Naive thymus-derived CD4-positive, alpha-beta T cell (primary cell): ENCODE measurements around the gene FHAD1. TPM values are rescaled to one million over a fixed set of nuclear protein-coding genes. Genes with fewer than 3 reads are reported as not detected.

Experiments
- ATAC-seq: fragments of 150-1000 bp; cut with Tn5 transposase; 2 replicates; pipeline ENCODE4 v1.10.0; 2021; ENCODE audit warnings: mild to moderate bottlenecking, moderate library complexity
- CTCF ChIA-PET: fragments of 350-600 bp; sonication (Branson Sonifier 250); formaldehyde crosslinking; loops from one replicate; lab custom pipeline; 2021; ENCODE audit warnings: antibody characterized with exemption; lab: Charles Lee
- POLR2A ChIA-PET: fragments of 350-600 bp; sonication (Branson Sonifier 250); formaldehyde crosslinking; loops from one replicate; lab custom pipeline; 2021; ENCODE audit warnings: antibody characterized with exemption, inconsistent platforms; lab: Charles Lee
- DNase-seq, 9 donors: peaks; one replicate each; pipeline versions ENCODE4 v3.0.0 to v3.0.0-alpha.2; 2020 to 2022; ENCODE audit warnings: mixed read lengths in 1 of 9
- H3K27ac ChIP-seq: one replicate; pipeline ENCODE4 v1.7.0; 2013; ENCODE audit warnings: mild to moderate bottlenecking, low read depth, low read length, moderate library complexity
- H3K27me3 ChIP-seq, 2 donors: one replicate each; pipeline ENCODE4 v1.7.0; 2013; ENCODE audit warnings: low read length in 2 of 2, mild to moderate bottlenecking in 2 of 2, moderate library complexity in 2 of 2; ENCODE audit not compliant: control insufficient read depth in 2 of 2, insufficient read depth in 2 of 2
- H3K36me3 ChIP-seq, 3 experiments: 1 replicate in 2 of 3; 2 replicates in 1 of 3; pipeline ENCODE4 v1.7.0; 2013; ENCODE audit warnings: low read length in 3 of 3, mild to moderate bottlenecking in 3 of 3, moderate library complexity in 1 of 3; ENCODE audit not compliant: insufficient read depth in 3 of 3, control insufficient read depth in 2 of 3
- H3K4me1 ChIP-seq, 2 donors: one replicate each; pipeline ENCODE4 v1.7.0; 2013; ENCODE audit warnings: low read length in 2 of 2, mild to moderate bottlenecking in 2 of 2, moderate library complexity in 1 of 2; ENCODE audit not compliant: control insufficient read depth in 2 of 2, insufficient read depth in 2 of 2
- H3K4me3 ChIP-seq: 2 replicates; pipeline ENCODE4 v1.7.0; 2013; ENCODE audit warnings: mild to moderate bottlenecking, low read length
- H3K9me3 ChIP-seq, 3 experiments: 1 replicate in 2 of 3; 2 replicates in 1 of 3; pipeline ENCODE4 v1.7.0; 2013; ENCODE audit warnings: low read length in 3 of 3; ENCODE audit not compliant: control insufficient read depth in 2 of 3
- H3K27ac Mint-ChIP-seq, 9 donors: one replicate each; pipeline ENCODE4 v1.8.0; 2020 to 2022; ENCODE audit warnings: mixed read lengths in 9 of 9, mild to moderate bottlenecking in 8 of 9, moderate library complexity in 5 of 9, inconsistent platforms in 2 of 9
- H3K27me3 Mint-ChIP-seq, 5 donors: one replicate each; pipeline ENCODE4 v1.8.0; 2021 to 2022; ENCODE audit warnings: mixed read lengths in 5 of 5, mild to moderate bottlenecking in 1 of 5
- H3K36me3 Mint-ChIP-seq, 5 donors: one replicate each; pipeline ENCODE4 v1.8.0; 2020 to 2022; ENCODE audit warnings: mixed read lengths in 5 of 5, mild to moderate bottlenecking in 3 of 5, inconsistent platforms in 1 of 5
- H3K4me1 Mint-ChIP-seq, 7 donors: one replicate each; pipeline ENCODE4 v1.8.0; 2020 to 2022; ENCODE audit warnings: mixed read lengths in 7 of 7, mild to moderate bottlenecking in 3 of 7, inconsistent platforms in 1 of 7
- H3K4me3 Mint-ChIP-seq, 10 donors: one replicate each; pipeline ENCODE4 v1.8.0; 2020 to 2022; ENCODE audit warnings: mild to moderate bottlenecking in 10 of 10, mixed read lengths in 10 of 10, moderate library complexity in 6 of 10, inconsistent platforms in 2 of 10
- H3K9me3 Mint-ChIP-seq, 11 donors: one replicate each; pipeline ENCODE4 v1.8.0; 2020 to 2022; ENCODE audit warnings: mixed read lengths in 11 of 11, mild to moderate bottlenecking in 4 of 11, inconsistent platforms in 1 of 11, moderate library complexity in 1 of 11
- intact Hi-C, 2 donors: fragments of 100-400 bp; cut with micrococcal nuclease; formaldehyde crosslinking; loops; one replicate each; pipeline ENCODE4 v1.15.1; 2023
- polyA plus RNA-seq, 2 donors: library from polyadenylated mRNA; unstranded; fragments of 300-500 nt; fragmentation: Illumina TruSeq; gene quantifications; one replicate each; pipeline ENCODE4 v1.2.3, GENCODE V29; 2021
- total RNA-seq, 6 experiments: library from RNA in 5 of 6; stranded (reverse) in 5 of 6; gene quantifications; 1 replicate in 5 of 6; 2 replicates in 1 of 6; pipeline ENCODE4 v1.2.3 and lab custom pipeline; 2021 to 2026

FHAD1 gene
- total and polyA plus RNA-seq, 7 experiments from 2014 or later: 0.19 to 1.1 TPM; not detected in 5

DNA sequence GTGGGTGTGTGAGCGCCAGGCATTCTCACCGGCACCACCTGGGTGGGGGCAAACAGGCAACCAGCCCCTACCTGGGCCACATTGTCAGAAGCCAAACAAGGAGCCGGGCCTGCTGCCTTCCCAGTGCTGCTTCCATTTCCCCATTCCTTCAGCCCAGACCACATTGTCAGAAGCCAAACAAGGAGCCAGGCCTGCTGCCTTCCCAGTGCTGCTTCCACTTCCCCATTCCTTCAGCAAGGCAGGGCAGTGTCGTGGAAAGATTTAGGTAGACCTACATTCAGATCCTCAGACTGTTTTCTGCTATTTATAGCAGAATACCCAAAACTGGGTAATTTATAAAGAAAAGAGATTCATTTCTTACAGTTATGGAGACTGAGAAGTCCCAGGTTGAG, 115.7 kb downstream of the FHAD1 start:
- CTCF ChIA-PET: no interaction called here

GRCh38 chr1:15364740-15365139, 117.7 kb downstream of the FHAD1 start:
- no peak overlapping the region for H3K4me3 ChIP-seq
- no peak for DNase-seq
- no peaks in the 10 kb centered on the region for H3K4me1 ChIP-seq
- Mint-ChIP-seq H3K36me3 (no peaks in the 10 kb centered on the region), H3K4me1 (peaks cover 0 to 4% (median 0%) of the 10 kb centered on the region in 7 donors), H3K4me3 (no peak overlapping the region), H3K9me3 (no peaks in the 10 kb centered on the region), H3K27ac (peak overlapping the region in 1 of 9 donors; percentile 51), H3K27me3 (peaks cover 0 to 20% (median 0%) of the 10 kb centered on the region in 5 donors)
- no peaks in the 10 kb centered on the region for H3K27me3 ChIP-seq
- ChIA-PET CTCF (no interaction called here), POLR2A (no interaction called here)
- H3K36me3 ChIP-seq: no peaks in the 10 kb centered on the region
- H3K27ac ChIP-seq: no peak overlapping the region
- H3K9me3 ChIP-seq: no peaks in the 10 kb centered on the region
- intact Hi-C loops: loop anchor here in 1 of 2 donors (5.0 kb wide), 1 partner anchor 42 kb away; no protein-coding TSS in a partner anchor
- ATAC-seq: peak; percentile 45

More for the DNA sequence above, 115.7 kb downstream of the FHAD1 start:
- Histone ChIP-seq H3K4me1 (no peaks in the 10 kb centered on the region), H3K36me3 (no peaks in the 10 kb centered on the region), H3K4me3 (no peak overlapping the region), H3K27me3 (no peaks in the 10 kb centered on the region), H3K27ac (no peak overlapping the region), H3K9me3 (no peaks in the 10 kb centered on the region)
- POLR2A ChIA-PET: no interaction called here
- intact Hi-C loops: loop anchor here in 1 of 2 donors (5.0 kb wide), 1 partner anchor 40 kb away; no protein-coding TSS in a partner anchor
- no peaks in the 10 kb centered on the region for H3K36me3 Mint-ChIP-seq
- H3K27me3 Mint-ChIP-seq: peaks cover 0 to 28% (median 0%) of the 10 kb centered on the region in 5 donors
- no peak overlapping the region for H3K4me3 Mint-ChIP-seq
- H3K4me1 Mint-ChIP-seq: peaks cover 0 to 4% (median 0%) of the 10 kb centered on the region in 7 donors
- DNase-seq (no peak), ATAC-seq (no peak)
- H3K27ac Mint-ChIP-seq: no peak overlapping the region
- no peaks in the 10 kb centered on the region for H3K9me3 Mint-ChIP-seq

DNA sequence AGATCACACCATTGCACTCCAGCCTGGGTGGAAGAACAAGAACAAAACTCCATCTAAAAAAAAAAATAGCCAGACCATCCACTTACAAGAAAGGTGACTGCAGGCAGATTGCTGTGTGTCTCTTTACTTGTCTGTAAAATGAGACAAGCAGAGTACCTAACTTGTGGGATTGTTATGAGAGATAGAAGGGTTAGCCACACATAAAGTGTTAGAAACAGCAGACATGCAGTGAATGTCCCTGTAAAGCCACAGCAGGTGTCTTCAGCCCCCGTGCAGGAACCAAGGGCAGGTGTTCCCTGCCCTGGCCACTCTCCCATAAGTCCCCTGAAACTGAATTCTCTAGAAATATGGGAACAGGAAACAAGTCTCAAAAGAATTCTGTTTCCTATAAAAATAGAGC, 121.9 kb downstream of the FHAD1 start:
- CTCF ChIA-PET: no interaction called here
- H3K9me3 Mint-ChIP-seq: peaks cover 0 to 2% (median 0%) of the 10 kb centered on the region in 11 donors

DNA sequence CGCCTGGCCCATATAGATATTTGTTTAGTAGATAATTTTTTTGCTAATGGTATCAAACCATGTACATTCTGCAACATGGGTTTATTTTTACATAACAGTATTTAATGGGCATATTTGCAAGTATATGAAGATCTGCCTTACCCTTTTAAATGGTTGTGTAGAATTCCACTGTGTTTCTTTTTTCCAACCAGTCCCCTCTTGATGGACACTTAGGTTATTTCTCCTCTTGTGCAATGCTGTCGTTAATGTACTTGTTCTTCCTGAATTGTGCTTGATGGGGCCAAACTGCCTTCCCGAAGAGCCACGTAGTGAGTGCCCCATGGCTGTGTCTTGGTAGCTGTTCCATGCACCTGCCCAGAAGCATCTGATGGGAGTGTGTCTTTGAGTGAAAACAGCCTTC, 123.2 kb downstream of the FHAD1 start:
- Histone ChIP-seq H3K27ac (no peak overlapping the region), H3K36me3 (no peaks in the 10 kb centered on the region), H3K4me1 (no peaks in the 10 kb centered on the region), H3K9me3 (no peaks in the 10 kb centered on the region), H3K27me3 (no peaks in the 10 kb centered on the region), H3K4me3 (no peak overlapping the region)
- ChIA-PET CTCF (no interaction called here), POLR2A (no interaction called here)
- H3K4me3 Mint-ChIP-seq: no peak overlapping the region
- peaks cover 0 to 2% (median 0%) of the 10 kb centered on the region in 11 donors for H3K9me3 Mint-ChIP-seq
- H3K4me1 Mint-ChIP-seq: no peaks in the 10 kb centered on the region
- ATAC-seq (no peak), DNase-seq (no peak)
- no peak overlapping the region for H3K27ac Mint-ChIP-seq
- intact Hi-C loops: no loop called here
- no peaks in the 10 kb centered on the region for H3K36me3 Mint-ChIP-seq
- H3K27me3 Mint-ChIP-seq: peaks cover 0 to 11% (median 0%) of the 10 kb centered on the region in 5 donors

More for the DNA sequence above, 121.9 kb downstream of the FHAD1 start:
- no peaks in the 10 kb centered on the region for H3K27me3 ChIP-seq
- no peak overlapping the region for H3K27ac Mint-ChIP-seq
- H3K4me1 Mint-ChIP-seq: no peaks in the 10 kb centered on the region
- H3K27ac ChIP-seq: no peak overlapping the region
- H3K36me3 Mint-ChIP-seq: no peaks in the 10 kb centered on the region
- H3K27me3 Mint-ChIP-seq: peaks cover 0 to 16% (median 0%) of the 10 kb centered on the region in 5 donors
- no peak overlapping the region for H3K4me3 Mint-ChIP-seq
- no peaks in the 10 kb centered on the region for H3K9me3 ChIP-seq
- no peak for DNase-seq
- intact Hi-C loops: no loop called here
- H3K4me1 ChIP-seq: no peaks in the 10 kb centered on the region
- POLR2A ChIA-PET: no interaction called here
- no peak for ATAC-seq
- no peak overlapping the region for H3K4me3 ChIP-seq
- no peaks in the 10 kb centered on the region for H3K36me3 ChIP-seq

GRCh38 chr1:15370781-15371520, 123.9 kb downstream of the FHAD1 start:
- peaks cover 0 to 7% (median 0%) of the 10 kb centered on the region in 5 donors for H3K27me3 Mint-ChIP-seq
- H3K27ac ChIP-seq: no peak overlapping the region
- no peak overlapping the region for H3K4me3 Mint-ChIP-seq
- H3K4me1 ChIP-seq: no peaks in the 10 kb centered on the region
- no peaks in the 10 kb centered on the region for H3K27me3 ChIP-seq
- no peak overlapping the region for H3K4me3 ChIP-seq
- H3K27ac Mint-ChIP-seq: no peak overlapping the region
- ChIA-PET CTCF (no interaction called here), POLR2A (no interaction called here)
- no peaks in the 10 kb centered on the region for H3K36me3 ChIP-seq
- no peaks in the 10 kb centered on the region for H3K4me1 Mint-ChIP-seq
- intact Hi-C loops: no loop called here
- no peak for ATAC-seq
- no peak for DNase-seq
- H3K9me3 Mint-ChIP-seq: peaks cover 0 to 2% (median 0%) of the 10 kb centered on the region in 11 donors
- H3K9me3 ChIP-seq: no peaks in the 10 kb centered on the region
- H3K36me3 Mint-ChIP-seq: no peaks in the 10 kb centered on the region

GRCh38 chr1:15371610-15372545, 124.9 kb downstream of the FHAD1 start:
- DNase-seq: no peak
- Histone ChIP-seq H3K27me3 (no peaks in the 10 kb centered on the region), H3K36me3 (no peaks in the 10 kb centered on the region), H3K4me3 (no peak overlapping the region), H3K9me3 (no peaks in the 10 kb centered on the region), H3K27ac (no peak overlapping the region), H3K4me1 (no peaks in the 10 kb centered on the region)
- ChIA-PET POLR2A (no interaction called here), CTCF (no interaction called here)
- Mint-ChIP-seq H3K4me3 (no peak overlapping the region), H3K27ac (no peak overlapping the region), H3K36me3 (no peaks in the 10 kb centered on the region), H3K27me3 (peaks cover 0 to 7% (median 0%) of the 10 kb centered on the region in 5 donors), H3K9me3 (peaks cover 0 to 2% (median 0%) of the 10 kb centered on the region in 11 donors), H3K4me1 (no peaks in the 10 kb centered on the region)
- no peak for ATAC-seq
- intact Hi-C loops: no loop called here
